VCaP (cell line): ENCODE data around the gene CDC25B.

Experiments
- H3K27ac ChIP-seq: fragments of 450-650 bp; 2 replicates; pipeline ENCODE4 v1.5.1; 2017
- TF ChIP-seq, protein P1 (sequence below): fragments of 450-650 bp; conservative IDR thresholded peaks from 2 replicates; pipeline ENCODE4 v1.5.1; 2017; ENCODE audit warnings: mild to moderate bottlenecking, moderate library complexity

CDC25B gene

DNA sequence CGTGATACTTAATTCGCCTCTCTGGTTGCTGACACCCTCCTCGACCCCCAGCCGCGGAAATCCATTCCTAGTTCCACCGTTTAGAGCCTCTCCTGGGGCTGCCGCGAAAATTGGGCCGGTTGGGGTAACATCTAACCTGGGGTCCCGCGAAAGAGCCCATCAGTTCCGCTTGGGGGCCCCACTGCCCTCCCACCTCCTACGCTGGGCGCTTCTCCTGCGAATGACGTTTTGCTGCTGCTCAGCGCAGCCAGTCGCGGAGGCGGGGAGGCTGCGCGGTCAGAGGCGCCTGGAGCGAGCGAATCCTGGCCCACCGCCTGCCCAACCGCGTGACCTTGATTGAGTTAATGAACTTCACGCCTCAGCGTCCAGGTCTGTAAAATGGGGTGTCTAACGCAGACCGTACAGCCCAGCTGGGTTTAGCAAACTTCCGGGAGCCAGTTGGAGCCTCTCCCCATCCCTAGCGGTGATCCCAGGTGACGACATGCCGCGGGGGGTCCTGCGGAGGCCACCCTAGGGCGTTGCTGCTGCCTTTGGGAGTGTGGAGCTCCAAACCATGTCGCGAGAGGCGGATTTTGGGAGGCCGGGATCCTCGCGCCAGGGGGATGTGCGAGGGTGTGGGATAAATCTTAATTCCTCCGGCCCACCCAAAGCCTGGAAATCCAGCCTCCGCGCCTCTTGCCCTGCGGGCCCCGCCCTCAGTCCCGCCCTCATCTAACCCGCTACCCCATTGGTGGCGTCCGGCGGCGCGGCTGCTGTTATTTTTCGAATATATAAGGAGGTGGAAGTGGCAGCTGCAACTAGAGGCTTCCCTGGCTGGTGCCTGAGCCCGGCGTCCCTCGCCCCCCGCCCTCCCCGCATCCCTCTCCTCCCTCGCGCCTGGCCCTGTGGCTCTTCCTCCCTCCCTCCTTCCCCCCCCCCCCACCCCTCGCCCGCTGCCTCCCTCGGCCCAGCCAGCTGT is at the start of gene CDC25B:
CDC25B (plus strand) TSS at position 800 of the 958 bp plus-strand sequence. CDS start 222 bp downstream, outside the sequence.
- H3K27ac ChIP-seq: peak within 1 kb of the TSS; percentile 92
- TF ChIP-seq, protein P1, sequence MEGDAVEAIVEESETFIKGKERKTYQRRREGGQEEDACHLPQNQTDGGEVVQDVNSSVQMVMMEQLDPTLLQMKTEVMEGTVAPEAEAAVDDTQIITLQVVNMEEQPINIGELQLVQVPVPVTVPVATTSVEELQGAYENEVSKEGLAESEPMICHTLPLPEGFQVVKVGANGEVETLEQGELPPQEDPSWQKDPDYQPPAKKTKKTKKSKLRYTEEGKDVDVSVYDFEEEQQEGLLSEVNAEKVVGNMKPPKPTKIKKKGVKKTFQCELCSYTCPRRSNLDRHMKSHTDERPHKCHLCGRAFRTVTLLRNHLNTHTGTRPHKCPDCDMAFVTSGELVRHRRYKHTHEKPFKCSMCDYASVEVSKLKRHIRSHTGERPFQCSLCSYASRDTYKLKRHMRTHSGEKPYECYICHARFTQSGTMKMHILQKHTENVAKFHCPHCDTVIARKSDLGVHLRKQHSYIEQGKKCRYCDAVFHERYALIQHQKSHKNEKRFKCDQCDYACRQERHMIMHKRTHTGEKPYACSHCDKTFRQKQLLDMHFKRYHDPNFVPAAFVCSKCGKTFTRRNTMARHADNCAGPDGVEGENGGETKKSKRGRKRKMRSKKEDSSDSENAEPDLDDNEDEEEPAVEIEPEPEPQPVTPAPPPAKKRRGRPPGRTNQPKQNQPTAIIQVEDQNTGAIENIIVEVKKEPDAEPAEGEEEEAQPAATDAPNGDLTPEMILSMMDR: peak; percentile 53

DNA sequence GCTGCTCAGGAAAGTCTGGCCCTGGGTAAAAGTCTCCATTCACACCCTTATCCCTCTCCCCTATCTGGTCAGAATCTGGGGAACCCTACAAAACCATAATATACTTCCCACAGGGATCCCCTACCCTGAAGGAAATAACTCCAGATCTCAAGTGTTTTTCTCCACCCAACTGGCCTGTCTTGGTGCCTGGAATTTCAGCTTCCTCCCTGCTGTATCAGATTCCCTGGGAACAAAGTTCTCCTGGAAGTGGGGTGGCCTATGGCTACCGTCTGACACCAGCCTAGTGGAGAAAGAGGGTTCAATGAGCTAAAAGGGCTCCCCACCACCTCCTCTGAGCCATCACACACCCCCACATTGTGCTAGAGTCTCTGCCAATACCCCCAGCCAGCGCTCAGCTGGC is 48.6 kb upstream of the CDC25B start:
- no peak overlapping the region for H3K27ac ChIP-seq
- TF ChIP-seq, protein P1: no peak

DNA sequence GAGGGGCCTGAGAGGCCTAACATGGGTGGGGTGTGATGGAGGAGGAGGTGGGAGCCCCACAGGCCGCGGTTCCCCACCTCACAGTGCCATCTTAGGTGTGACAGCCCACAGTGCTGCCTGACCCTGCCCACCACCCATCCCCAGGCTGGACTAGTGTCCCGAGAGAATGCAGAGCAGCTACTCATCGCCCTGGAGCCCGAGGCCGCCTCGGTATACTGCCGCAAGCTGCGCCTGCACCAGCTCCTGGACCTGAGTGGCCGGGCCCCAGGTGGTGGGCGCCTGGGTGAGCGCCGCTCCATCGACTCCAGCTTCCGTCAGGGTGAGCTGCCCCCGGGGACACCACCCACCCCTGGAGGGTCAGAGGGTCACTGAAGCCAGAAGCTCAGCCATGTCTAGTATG is 48.0 kb upstream of the CDC25B start:
- H3K27ac ChIP-seq: no peak overlapping the region
- TF ChIP-seq, protein P1: no peak

DNA sequence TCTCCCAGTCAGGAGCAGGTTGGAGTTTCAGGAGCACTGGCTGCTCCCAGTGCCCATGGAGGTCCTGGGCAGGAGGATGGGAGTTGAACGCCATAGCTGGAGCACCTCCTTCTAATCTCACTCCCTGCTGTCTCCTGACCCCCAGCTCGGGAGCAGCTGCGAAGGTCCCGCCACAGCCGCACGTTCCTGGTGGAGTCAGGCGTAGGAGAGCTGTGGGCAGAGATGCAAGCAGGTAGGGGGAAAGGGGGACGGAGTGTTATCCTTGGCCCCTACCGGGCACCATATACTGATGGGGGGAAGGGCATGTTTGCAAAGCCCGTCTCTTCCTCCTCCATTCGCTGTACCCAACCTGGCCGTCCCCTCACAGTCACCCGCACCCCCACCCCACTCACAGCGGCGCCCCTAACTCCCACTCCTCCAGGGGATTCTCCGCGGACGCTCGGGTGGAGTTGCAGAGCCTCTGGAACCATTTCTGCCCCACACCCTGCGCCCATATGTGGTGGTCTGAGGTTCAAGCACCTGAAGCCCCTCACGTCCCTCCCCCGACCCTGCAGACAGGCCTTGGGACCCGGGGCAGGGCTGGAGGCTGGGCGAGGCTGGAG is 46.9 kb upstream of the CDC25B start:
- TF ChIP-seq, protein P1: no peak

DNA sequence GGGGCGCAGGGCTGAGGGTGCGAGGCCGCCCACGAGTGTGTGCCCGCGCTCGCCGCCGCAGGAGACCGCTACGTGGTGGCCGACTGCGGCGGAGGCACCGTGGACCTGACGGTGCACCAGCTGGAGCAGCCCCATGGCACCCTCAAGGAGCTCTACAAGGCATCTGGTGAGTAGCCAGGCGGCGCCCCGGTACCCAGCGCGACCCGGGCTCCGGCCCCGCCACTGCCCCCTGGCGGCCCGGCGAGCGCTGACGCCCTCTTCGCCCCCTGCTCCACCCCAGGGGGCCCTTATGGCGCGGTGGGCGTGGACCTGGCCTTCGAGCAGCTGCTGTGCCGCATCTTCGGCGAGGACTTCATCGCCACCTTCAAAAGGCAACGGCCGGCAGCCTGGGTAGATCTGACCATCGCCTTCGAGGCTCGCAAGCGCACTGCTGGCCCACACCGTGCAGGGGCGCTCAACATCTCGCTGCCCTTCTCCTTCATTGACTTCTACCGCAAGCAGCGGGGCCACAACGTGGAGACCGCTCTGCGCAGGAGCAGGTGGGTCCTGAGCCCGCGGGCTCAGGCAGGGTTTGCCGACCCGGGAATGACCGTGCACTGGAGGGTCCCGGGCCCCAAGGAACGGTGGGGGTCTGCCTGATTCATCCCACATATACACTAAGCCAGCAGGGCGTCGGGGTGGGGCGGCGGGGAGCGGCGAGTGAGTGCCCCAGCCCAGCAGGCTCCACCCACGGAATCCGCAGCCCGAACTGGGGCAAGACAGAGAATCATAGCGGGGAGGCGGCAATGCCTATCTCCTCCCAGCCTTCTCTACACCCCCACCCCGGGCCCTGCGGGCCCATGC is 46.2 kb upstream of the CDC25B start:
- H3K27ac ChIP-seq: no peak overlapping the region
- TF ChIP-seq, protein P1: peak; percentile 17; the same call in 1 of the 2 replicates

More for the DNA sequence above, 46.9 kb upstream of the CDC25B start:
- H3K27ac ChIP-seq: no peak overlapping the region

DNA sequence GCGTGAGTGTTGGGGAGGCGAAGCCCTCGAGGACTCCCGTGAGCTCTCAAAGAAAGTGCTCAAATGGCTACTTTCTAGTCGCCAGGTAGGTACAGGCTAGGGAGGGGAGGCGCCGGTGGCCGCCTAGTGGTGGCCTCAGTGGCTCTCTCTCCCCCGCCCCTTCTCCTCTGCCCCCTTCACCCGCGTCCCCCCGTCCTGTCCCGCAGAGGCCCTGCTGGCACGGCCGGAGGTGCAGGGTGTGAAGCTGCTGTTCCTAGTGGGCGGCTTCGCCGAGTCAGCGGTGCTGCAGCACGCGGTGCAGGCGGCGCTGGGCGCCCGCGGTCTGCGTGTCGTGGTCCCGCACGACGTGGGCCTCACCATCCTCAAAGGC is 44.8 kb upstream of the CDC25B start:
- H3K27ac ChIP-seq: no peak overlapping the region
- TF ChIP-seq, protein P1: no peak
